GM19023 (cell line): ENCODE data around the gene DCUN1D1.

Source experiments
- ATAC-seq: cut with Tn5 transposase; IDR thresholded peaks from one replicate; pipeline ENCODE4 v1.9.1; 2021; ENCODE audit warnings: mild to moderate bottlenecking, moderate library complexity; ENCODE audit not compliant: unreplicated experiment

DCUN1D1 gene

GRCh38 chr3:182973047-182973446, 7.3 kb downstream of the DCUN1D1 start:
- no peak for ATAC-seq

- ATAC-seq, result no peak
Measured at GRCh38 chr3:182972387-182972786, 8.0 kb downstream of the DCUN1D1 start.

GRCh38 chr3:182971637-182972036, 8.7 kb downstream of the DCUN1D1 start:
- ATAC-seq, result no peak

GRCh38 chr3:182970811-182971418, 9.4 kb downstream of the DCUN1D1 start:
- no peak for ATAC-seq

- ATAC-seq, result no peak
Measured at GRCh38 chr3:182969853-182970252, 10.5 kb downstream of the DCUN1D1 start.

- no peak for ATAC-seq
Measured at GRCh38 chr3:182969277-182969676, 11.1 kb downstream of the DCUN1D1 start.

- no peak for ATAC-seq
Measured at GRCh38 chr3:182967218-182968204, 12.8 kb downstream of the DCUN1D1 start.

GRCh38 chr3:182965861-182966366, 14.4 kb downstream of the DCUN1D1 start:
- ATAC-seq, result no peak

GRCh38 chr3:182964179-182964578, 16.2 kb downstream of the DCUN1D1 start:
- no peak for ATAC-seq

GRCh38 chr3:182962166-182962565, 18.2 kb downstream of the DCUN1D1 start:
- ATAC-seq, result no peak

- no peak for ATAC-seq
Measured at GRCh38 chr3:182959474-182960350, 20.6 kb downstream of the DCUN1D1 start.

- ATAC-seq, result no peak
Measured at GRCh38 chr3:182957676-182958266, 22.6 kb downstream of the DCUN1D1 start.

GRCh38 chr3:182957226-182957625, 23.1 kb downstream of the DCUN1D1 start:
- no peak for ATAC-seq

- peak; percentile 70 for ATAC-seq
Measured at GRCh38 chr3:182954553-182955235, 25.6 kb downstream of the DCUN1D1 start.

- no peak for ATAC-seq
Measured at GRCh38 chr3:182949688-182950087, 30.6 kb downstream of the DCUN1D1 start.

GRCh38 chr3:182948305-182948704, 32.0 kb downstream of the DCUN1D1 start:
- no peak for ATAC-seq

GRCh38 chr3:182947888-182948287, 32.5 kb downstream of the DCUN1D1 start:
- ATAC-seq, result no peak

- ATAC-seq, result no peak
Measured at GRCh38 chr3:182941719-182942118, 38.6 kb downstream of the DCUN1D1 start.

- no peak for ATAC-seq
Measured at GRCh38 chr3:182940266-182940808, 40.0 kb downstream of the DCUN1D1 start.
